ENCODE results near the gene ALDH1L2. TPM values are rescaled to one million over a fixed set of nuclear protein-coding genes. Genes with fewer than 3 reads are reported as not detected.
"Not testable (repeated sequence)": the region's sequence is repeated elsewhere in the genome, so short reads cannot be mapped to it uniquely, and the experiment has no call there.

The ALDH1L2 gene
- total RNA-seq (ENCODE audit: insufficient read depth, low replicate concordance) = 20.0 TPM

GRCh38 chr12:105084251-105085250 is at the start of gene ALDH1L2:
ALDH1L2 (minus strand) TSS chr12:105084458; CDS start chr12:105084436, 22 bp downstream.
- DNase-seq (ENCODE audit: low spot score) = peak; percentile 69

GRCh38 chr12:105120551-105120950 is 36.3 kb upstream of the ALDH1L2 start:
- DNase-seq (ENCODE audit: low spot score) = no peak

- DNase-seq (ENCODE audit: low spot score) = no peak
Observed at GRCh38 chr12:105116969-105117368, 32.7 kb upstream of the ALDH1L2 start.

- DNase-seq (ENCODE audit: low spot score) = no peak
Observed at GRCh38 chr12:105113094-105113493, 28.8 kb upstream of the ALDH1L2 start.

- DNase-seq (ENCODE audit: low spot score) = no peak
Observed at GRCh38 chr12:105110851-105111250, 26.6 kb upstream of the ALDH1L2 start.

GRCh38 chr12:105109465-105110212 is 25.4 kb upstream of the ALDH1L2 start:
- peak; percentile 12 for DNase-seq (ENCODE audit: low spot score)

- DNase-seq (ENCODE audit: low spot score) = peak; percentile 97
Observed at GRCh38 chr12:105107494-105108371, 23.5 kb upstream of the ALDH1L2 start, which contains the start of gene WASHC4. WASHC4 (plus strand) TSS chr12:105107731; CDS start chr12:105107801, 70 bp downstream.

GRCh38 chr12:105107171-105107493 is 22.9 kb upstream of the ALDH1L2 start:
- DNase-seq (ENCODE audit: low spot score) = no peak

- DNase-seq (ENCODE audit: low spot score) = no peak
Observed at GRCh38 chr12:105106621-105107020, 22.4 kb upstream of the ALDH1L2 start.

GRCh38 chr12:105104762-105105161 is 20.5 kb upstream of the ALDH1L2 start:
- no peak for DNase-seq (ENCODE audit: low spot score)

- DNase-seq (ENCODE audit: low spot score) = no peak
Observed at GRCh38 chr12:105102673-105103072, 18.4 kb upstream of the ALDH1L2 start.

GRCh38 chr12:105100998-105101397 is 16.7 kb upstream of the ALDH1L2 start:
- DNase-seq (ENCODE audit: low spot score) = peak; percentile 45

- peak; percentile 67 for DNase-seq (ENCODE audit: low spot score)
Observed at GRCh38 chr12:105100207-105100985, 16.1 kb upstream of the ALDH1L2 start.

- DNase-seq (ENCODE audit: low spot score) = no peak
Observed at GRCh38 chr12:105099356-105099755, 15.1 kb upstream of the ALDH1L2 start.

- DNase-seq (ENCODE audit: low spot score) = not testable (repeated sequence)
Observed at GRCh38 chr12:105095338-105095737, 11.1 kb upstream of the ALDH1L2 start.

- no peak for DNase-seq (ENCODE audit: low spot score)
Observed at GRCh38 chr12:105092336-105092735, 8.1 kb upstream of the ALDH1L2 start.

- no peak for DNase-seq (ENCODE audit: low spot score)
Observed at GRCh38 chr12:105091476-105092206, 7.4 kb upstream of the ALDH1L2 start.

GRCh38 chr12:105090361-105090760 is 6.1 kb upstream of the ALDH1L2 start:
- DNase-seq (ENCODE audit: low spot score) = no peak

- no peak for DNase-seq (ENCODE audit: low spot score)
Observed at GRCh38 chr12:105089817-105090216, 5.6 kb upstream of the ALDH1L2 start.

GRCh38 chr12:105085501-105085900 is 1.2 kb upstream of the ALDH1L2 start:
- no peak for DNase-seq (ENCODE audit: low spot score)
